WTC11 (cell line): ENCODE measurements around the gene PRELID3B. TPM values are rescaled to one million over a fixed set of nuclear protein-coding genes. Genes with fewer than 3 reads are reported as not detected.

Experiments used
- ATAC-seq: fragments of 200-7000 bp; cut with Tn5 transposase; 2 replicates; pipeline ENCODE4 v1.10.0; 2021; ENCODE audit warnings: mild to moderate bottlenecking, moderate library complexity
- CTCF ChIA-PET: fragments of 300-600 bp; sonication (Branson Sonifier 250); formaldehyde crosslinking; loops from one replicate; lab custom pipeline; 2021; ENCODE audit warnings: antibody characterized with exemption; lab: Charles Lee
- POLR2A ChIA-PET: fragments of 350-600 bp; sonication (Branson Sonifier 250); formaldehyde crosslinking; loops from one replicate; lab custom pipeline; 2021; ENCODE audit warnings: antibody characterized with exemption; lab: Charles Lee
- DNase-seq: peaks from one replicate; pipeline ENCODE4 v3.0.0; 2021; ENCODE audit warnings: low spot score
- H3K27ac Mint-ChIP-seq: 2 replicates; pipeline ENCODE4 v1.8.0; 2021; ENCODE audit warnings: mixed read lengths
- H3K27me3 Mint-ChIP-seq: 2 replicates; pipeline ENCODE4 v1.8.0; 2021; ENCODE audit warnings: low read depth, mild to moderate bottlenecking, moderate library complexity, mixed read lengths
- H3K36me3 Mint-ChIP-seq: 2 replicates; pipeline ENCODE4 v1.8.0; 2021; ENCODE audit warnings: mixed read lengths
- H3K4me1 Mint-ChIP-seq: 2 replicates; pipeline ENCODE4 v1.8.0; 2022; ENCODE audit warnings: mixed read lengths
- H3K4me3 Mint-ChIP-seq: 2 replicates; pipeline ENCODE4 v1.8.0; 2021; ENCODE audit warnings: mild to moderate bottlenecking, moderate library complexity, mixed read lengths
- H3K9me3 Mint-ChIP-seq: 2 replicates; pipeline ENCODE4 v1.8.0; 2021; ENCODE audit warnings: mixed read lengths
- AR ChIP-seq: fragments of 250-450 bp; sonication (Bioruptor Pico); IDR thresholded peaks from 2 replicates; pipeline ENCODE4 v1.9.0; 2021; ENCODE audit warnings: mild to moderate bottlenecking
- ARID4B ChIP-seq: sonication (generic); formaldehyde crosslinking; IDR thresholded peaks from 2 replicates; pipeline ENCODE4 v1.8.0; 2023; ENCODE audit warnings: missing genetic modification reagents, mild to moderate bottlenecking, borderline replicate concordance
- CREB1 ChIP-seq: sonication (generic); formaldehyde crosslinking; IDR thresholded peaks from 2 replicates; pipeline ENCODE4 v1.8.0; 2023; ENCODE audit warnings: mild to moderate bottlenecking, missing genetic modification reagents
- E2F1 ChIP-seq: sonication (generic); formaldehyde crosslinking; IDR thresholded peaks from 2 replicates; pipeline ENCODE4 v1.8.0; 2022; ENCODE audit warnings: mild to moderate bottlenecking, missing genetic modification reagents
- E2F4 ChIP-seq: sonication (generic); formaldehyde crosslinking; IDR thresholded peaks from 2 replicates; pipeline ENCODE4 v1.8.1; 2022; ENCODE audit warnings: low read depth, mild to moderate bottlenecking, moderate library complexity, missing genetic modification reagents, borderline replicate concordance
- ELF4 ChIP-seq: sonication (generic); formaldehyde crosslinking; IDR thresholded peaks from 2 replicates; pipeline ENCODE4 v1.8.1; 2022; ENCODE audit warnings: low read depth, mild to moderate bottlenecking, moderate library complexity, missing genetic modification reagents
- ERG ChIP-seq: fragments of 250-450 bp; sonication (Bioruptor Pico); IDR thresholded peaks from 2 replicates; pipeline ENCODE4 v1.8.0; 2021; ENCODE audit warnings: mild to moderate bottlenecking
- GRHL2 ChIP-seq: fragments of 250-450 bp; sonication (Bioruptor Pico); IDR thresholded peaks from 2 replicates; pipeline ENCODE4 v1.8.0; 2022; ENCODE audit warnings: mild to moderate bottlenecking, moderate library complexity; ENCODE audit not compliant: insufficient replicate concordance, severe bottlenecking
- GTF2I ChIP-seq: fragments of 250-450 bp; sonication (Bioruptor Pico); conservative IDR thresholded peaks from 2 replicates; pipeline ENCODE4 v1.4.0; 2021; ENCODE audit warnings: mild to moderate bottlenecking
- NR1H2 ChIP-seq: sonication (generic); formaldehyde crosslinking; IDR thresholded peaks from 2 replicates; pipeline ENCODE4 v1.9.0; 2021; ENCODE audit warnings: mild to moderate bottlenecking, moderate library complexity, missing genetic modification reagents
- PRDM15 ChIP-seq: sonication (generic); formaldehyde crosslinking; IDR thresholded peaks from 2 replicates; pipeline ENCODE4 v1.8.0; 2022; ENCODE audit warnings: missing genetic modification reagents
- PRRX2 ChIP-seq: fragments of 250-450 bp; sonication (Bioruptor Pico); IDR thresholded peaks from 2 replicates; pipeline ENCODE4 v1.8.0; 2021; ENCODE audit warnings: mild to moderate bottlenecking
- SP1 ChIP-seq: sonication (generic); formaldehyde crosslinking; conservative IDR thresholded peaks from 2 replicates; pipeline ENCODE4 v1.8.1; 2022; ENCODE audit warnings: missing genetic modification reagents
- ZBTB21 ChIP-seq: sonication (generic); formaldehyde crosslinking; IDR thresholded peaks from 2 replicates; pipeline ENCODE4 v1.8.1; 2023; ENCODE audit warnings: mild to moderate bottlenecking, missing genetic modification reagents, borderline replicate concordance
- ZNF138 ChIP-seq: sonication (generic); formaldehyde crosslinking; conservative IDR thresholded peaks from 2 replicates; pipeline ENCODE4 v1.8.1; 2022; ENCODE audit warnings: mild to moderate bottlenecking, moderate library complexity, missing genetic modification reagents
- ZNF263 ChIP-seq: sonication (generic); formaldehyde crosslinking; IDR thresholded peaks from 2 replicates; pipeline ENCODE4 v1.8.1; 2022; ENCODE audit warnings: low read depth, mild to moderate bottlenecking, moderate library complexity, missing genetic modification reagents
- ZNF423 ChIP-seq: fragments of 250-450 bp; sonication (Bioruptor Pico); IDR thresholded peaks from 2 replicates; pipeline ENCODE4 v2.1.2; 2022; ENCODE audit warnings: mild to moderate bottlenecking, moderate library complexity
- ZNF671 ChIP-seq: fragments of 250-450 bp; sonication (Bioruptor Pico); IDR thresholded peaks from 2 replicates; pipeline ENCODE4 v1.8.0; 2021; ENCODE audit warnings: mild to moderate bottlenecking
- total RNA-seq: library from RNA; stranded (reverse); gene quantifications from 3 replicates; pipeline ENCODE4 v1.2.3, GENCODE V29; 2021

The PRELID3B gene
- total RNA-seq, 1 experiment from 2014 or later: 46.9 TPM

- CTCF ChIA-PET: interaction anchor here (0.7 kb wide), 1 partner anchor 18 kb away, joined by 3 read pairs; the partner anchor contains the start of gene ATP5F1E
- no peak for ATAC-seq
- H3K27me3 Mint-ChIP-seq: peaks cover 27% of the 10 kb centered on the region
- POLR2A ChIA-PET: no interaction called here
- no peaks in the 10 kb centered on the region for H3K9me3 Mint-ChIP-seq
- peaks cover 16% of the 10 kb centered on the region for H3K4me1 Mint-ChIP-seq
- H3K4me3 Mint-ChIP-seq: no peak overlapping the region
- H3K27ac Mint-ChIP-seq: no peak overlapping the region
- no peaks in the 10 kb centered on the region for H3K36me3 Mint-ChIP-seq
- DNase-seq: no peak
- TF ChIP-seq ZNF263 (CRISPR knock-in tag) (no peak), E2F4 (CRISPR knock-in tag) (no peak), PRDM15 (CRISPR knock-in tag) (no peak), ERG (CRISPR knock-in tag) (no peak), AR (CRISPR knock-in tag) (no peak), ELF4 (CRISPR knock-in tag) (no peak), ZNF671 (CRISPR knock-in tag) (no peak), ZNF423 (CRISPR knock-in tag) (no peak), ARID4B (CRISPR knock-in tag) (no peak), GRHL2 (CRISPR knock-in tag) (no peak), SP1 (CRISPR knock-in tag) (no peak), PRRX2 (CRISPR knock-in tag) (no peak), E2F1 (CRISPR knock-in tag) (no peak), NR1H2 (CRISPR knock-in tag) (no peak), ZNF138 (CRISPR knock-in tag) (no peak), ZBTB21 (CRISPR knock-in tag) (no peak), CREB1 (CRISPR knock-in tag) (no peak), GTF2I (CRISPR knock-in tag) (no peak)
These were observed 28.5 kb downstream of the PRELID3B start for GRCh38 chr20:59013959-59014608.
